IMR-90 (cell line): ENCODE data around the gene TBC1D4.

Source experiments
- CEBPB ChIP-seq: IDR thresholded peaks from 2 replicates; pipeline ENCODE4 v1.6.1; 2012; ENCODE audit warnings: low read depth, low read length, improper control_type of control experiment
- CTCF ChIP-seq: conservative IDR thresholded peaks from 2 replicates; pipeline ENCODE4 v1.5.1; 2012; ENCODE audit warnings: mild to moderate bottlenecking, low read depth, low read length, improper control_type of control experiment
- ELK1 ChIP-seq: fragments of 150-350 bp; IDR thresholded peaks from 2 replicates; pipeline ENCODE4 v1.6.1; 2016; ENCODE audit warnings: low read depth, mild to moderate bottlenecking, low read length, moderate library complexity, borderline replicate concordance
- FOS ChIP-seq: fragments of 150-350 bp; IDR thresholded peaks from 2 replicates; pipeline ENCODE4 v1.6.1; 2016; ENCODE audit warnings: low read depth, low read length
- MAFK ChIP-seq: IDR thresholded peaks from 2 replicates; pipeline ENCODE4 v1.6.1; 2012; ENCODE audit warnings: low read depth, low read length, improper control_type of control experiment
- MAZ ChIP-seq: IDR thresholded peaks from 2 replicates; pipeline ENCODE4 v1.6.1; 2012; ENCODE audit warnings: low read depth, mild to moderate bottlenecking, low read length, improper control_type of control experiment, moderate library complexity, borderline replicate concordance
- MXI1 ChIP-seq: IDR thresholded peaks from 2 replicates; pipeline ENCODE4 v1.6.1; 2012; ENCODE audit warnings: low read depth, mild to moderate bottlenecking, low read length, moderate library complexity, borderline replicate concordance
- NFE2L2 ChIP-seq: fragments of 150-350 bp; IDR thresholded peaks from 2 replicates; pipeline ENCODE4 v1.6.1; 2016; ENCODE audit warnings: low read depth, mild to moderate bottlenecking, low read length
- POLR2A ChIP-seq: IDR thresholded peaks from 2 replicates; pipeline ENCODE4 v1.6.1; 2012; ENCODE audit warnings: mild to moderate bottlenecking, low read depth, low read length
- RAD21 ChIP-seq: IDR thresholded peaks from 2 replicates; pipeline ENCODE4 v1.6.1; 2012; ENCODE audit warnings: low read length, improper control_type of control experiment
- RCOR1 ChIP-seq: IDR thresholded peaks from 2 replicates; pipeline ENCODE4 v1.6.1; 2012; ENCODE audit warnings: mild to moderate bottlenecking, low read length, improper control_type of control experiment; ENCODE audit not compliant: insufficient replicate concordance
- RFX5 ChIP-seq: IDR thresholded peaks from 2 replicates; pipeline ENCODE4 v1.8.0; 2012; ENCODE audit warnings: low read depth, mild to moderate bottlenecking, low read length, moderate library complexity
- SMC3 ChIP-seq: fragments of 150-350 bp; IDR thresholded peaks from 2 replicates; pipeline ENCODE4 v1.6.1; 2016; ENCODE audit warnings: low read depth, mild to moderate bottlenecking, antibody characterized with exemption, low read length, moderate library complexity
- USF2 ChIP-seq: fragments of 150-350 bp; IDR thresholded peaks from 2 replicates; pipeline ENCODE4 v1.6.1; 2017; ENCODE audit warnings: mild to moderate bottlenecking, antibody characterized with exemption, low read length, low read depth

- TF ChIP-seq POLR2A (no peak), CEBPB (no peak), CTCF (no peak), SMC3 (no peak), ELK1 (no peak), RAD21 (no peak), USF2 (no peak), MXI1 (no peak), FOS (no peak), NFE2L2 (no peak), MAZ (no peak), MAFK (no peak), RCOR1 (no peak), RFX5 (no peak)
These were observed 35.1 kb downstream of the TBC1D4 start for GRCh38 chr13:75446874-75447273.
